T follicular helper cell (primary cell): ENCODE results near the gene KCNS3.
"Not testable (repeated sequence)": the region's sequence is repeated elsewhere in the genome, so short reads cannot be mapped to it uniquely, and the experiment has no call there.

ENCODE experiments used
- DNase-seq: peaks from one replicate; pipeline ENCODE4 v3.0.0-alpha.2; 2020; ENCODE audit warnings: low read depth

Gene KCNS3

GRCh38 chr2:17947113-17947512, 68.6 kb downstream of the KCNS3 start:
- DNase-seq, result no peak

GRCh38 chr2:17950006-17950405, 71.5 kb downstream of the KCNS3 start:
- DNase-seq, result no peak

- no peak for DNase-seq
Measured at GRCh38 chr2:17951563-17951962, 73.1 kb downstream of the KCNS3 start.

- no peak for DNase-seq
Measured at GRCh38 chr2:17958466-17959092, 80.1 kb downstream of the KCNS3 start.

GRCh38 chr2:17959356-17959755, 80.9 kb downstream of the KCNS3 start:
- no peak for DNase-seq

GRCh38 chr2:17959833-17960232, 81.4 kb downstream of the KCNS3 start:
- DNase-seq, result no peak

- DNase-seq, result no peak
Measured at GRCh38 chr2:17960925-17961324, 82.5 kb downstream of the KCNS3 start.

GRCh38 chr2:17961789-17962188, 83.3 kb downstream of the KCNS3 start:
- no peak for DNase-seq

- DNase-seq, result no peak
Measured at GRCh38 chr2:17962876-17963275, 84.4 kb downstream of the KCNS3 start.

GRCh38 chr2:17963571-17963970, 85.1 kb downstream of the KCNS3 start:
- not testable (repeated sequence) for DNase-seq

- DNase-seq, result no peak
Measured at GRCh38 chr2:17965196-17965595, 86.7 kb downstream of the KCNS3 start.

- no peak for DNase-seq
Measured at GRCh38 chr2:17966798-17967197, 88.3 kb downstream of the KCNS3 start.

GRCh38 chr2:17969661-17970060, 91.2 kb downstream of the KCNS3 start:
- DNase-seq, result no peak

- DNase-seq, result no peak
Measured at GRCh38 chr2:17971531-17972125, 93.2 kb downstream of the KCNS3 start.

- no peak for DNase-seq
Measured at GRCh38 chr2:17972991-17973390, 94.5 kb downstream of the KCNS3 start.

GRCh38 chr2:17975401-17975800, 96.9 kb downstream of the KCNS3 start:
- no peak for DNase-seq

- DNase-seq, result no peak
Measured at GRCh38 chr2:17976871-17977746, 98.6 kb downstream of the KCNS3 start.

GRCh38 chr2:17979707-17980106, 101.2 kb downstream of the KCNS3 start:
- DNase-seq, result no peak

- DNase-seq, result no peak
Measured at GRCh38 chr2:17981936-17982335, 103.5 kb downstream of the KCNS3 start.
